Choroid plexus epithelial cell (primary cell): ENCODE results near the gene NEIL3.

Experiments used
- DNase-seq: peaks from one replicate; pipeline ENCODE4 v3.0.0-alpha.2; 2010; ENCODE audit warnings: low read depth
- H3K4me3 ChIP-seq: 2 replicates; pipeline ENCODE4 v1.5.1; 2011; ENCODE audit warnings: low read depth, mild to moderate bottlenecking, control low read depth, low read length, moderate library complexity
- CTCF ChIP-seq: conservative IDR thresholded peaks from 2 replicates; pipeline ENCODE4 v1.5.1; 2011; ENCODE audit warnings: low read depth, mild to moderate bottlenecking, control low read depth, inconsistent platforms, low read length, moderate library complexity

The NEIL3 gene

GRCh38 chr4:177313263-177313662 is 3.6 kb downstream of the NEIL3 start:
- peak; percentile 49 for DNase-seq
- TF ChIP-seq CTCF: no peak
- H3K4me3 ChIP-seq: no peak overlapping the region

GRCh38 chr4:177315767-177316464 is 6.2 kb downstream of the NEIL3 start:
- no peak for TF ChIP-seq CTCF
- no peak overlapping the region for H3K4me3 ChIP-seq
- no peak for DNase-seq

- no peak for TF ChIP-seq CTCF
- no peak for DNase-seq
- no peak overlapping the region for H3K4me3 ChIP-seq
These were observed 11.0 kb downstream of the NEIL3 start for GRCh38 chr4:177320721-177321120.

GRCh38 chr4:177321647-177322046 is 12.0 kb downstream of the NEIL3 start:
- H3K4me3 ChIP-seq: no peak overlapping the region
- TF ChIP-seq CTCF: no peak
- DNase-seq: no peak

- H3K4me3 ChIP-seq: no peak overlapping the region
- TF ChIP-seq CTCF: no peak
- peak; percentile 19 for DNase-seq
These were observed 12.6 kb downstream of the NEIL3 start for GRCh38 chr4:177322266-177322665.

GRCh38 chr4:177322881-177323280 is 13.2 kb downstream of the NEIL3 start:
- DNase-seq: no peak
- no peak overlapping the region for H3K4me3 ChIP-seq
- TF ChIP-seq CTCF: no peak

GRCh38 chr4:177323416-177323815 is 13.7 kb downstream of the NEIL3 start:
- no peak for DNase-seq
- no peak for TF ChIP-seq CTCF
- no peak overlapping the region for H3K4me3 ChIP-seq
